SJCRH30 (cell line): ENCODE measurements around the gene DCAF4. TPM values are rescaled to one million over a fixed set of nuclear protein-coding genes. Genes with fewer than 3 reads are reported as not detected.
"Not testable (repeated sequence)": the region's sequence is repeated elsewhere in the genome, so short reads cannot be mapped to it uniquely, and the experiment has no call there.

Experiments
- DNase-seq, 2 experiments: peaks; one replicate each; pipeline ENCODE4 v3.0.0-alpha.2; 2015 to 2020
- H3K27ac ChIP-seq: fragments of 250-450 bp; sonication (Bioruptor Pico); 2 replicates; pipeline ENCODE4 v1.5.1; 2020; ENCODE audit warnings: mild to moderate bottlenecking, moderate library complexity
- H3K27me3 ChIP-seq: fragments of 250-450 bp; sonication (Bioruptor Pico); 2 replicates; pipeline ENCODE4 v1.5.1; 2020; ENCODE audit warnings: mild to moderate bottlenecking, moderate library complexity
- H3K36me3 ChIP-seq: fragments of 250-450 bp; sonication (Bioruptor Pico); 2 replicates; pipeline ENCODE4 v1.5.1; 2020; ENCODE audit warnings: mild to moderate bottlenecking, moderate library complexity
- H3K4me1 ChIP-seq: fragments of 250-450 bp; sonication (Bioruptor Pico); 2 replicates; pipeline ENCODE4 v1.5.1; 2020; ENCODE audit warnings: mild to moderate bottlenecking, moderate library complexity
- H3K4me3 ChIP-seq: fragments of 250-450 bp; sonication (Bioruptor Pico); 2 replicates; pipeline ENCODE4 v1.5.1; 2020; ENCODE audit warnings: mild to moderate bottlenecking, moderate library complexity
- H3K9me3 ChIP-seq: fragments of 250-450 bp; sonication (Bioruptor Pico); replicated peaks from 2 replicates; pipeline ENCODE4 v1.5.1; 2020; ENCODE audit warnings: mild to moderate bottlenecking, moderate library complexity
- total RNA-seq: library from RNA; depleted of rRNA; stranded (reverse); fragments of >200 nt; shearing (Covaris generic); gene quantifications from 2 replicates; pipeline ENCODE4 v1.2.3, GENCODE V29; 2014

Gene DCAF4
- total RNA-seq, 1 experiment from 2014 or later = 16.1 TPM

- peaks cover 8% of the 10 kb centered on the region; the same call in 1 of the 2 replicates for H3K36me3 ChIP-seq
- H3K9me3 ChIP-seq = no peaks in the 10 kb centered on the region
- no peaks in the 10 kb centered on the region for H3K27me3 ChIP-seq
- H3K27ac ChIP-seq = no peak overlapping the region
- DNase-seq = no peak
- H3K4me3 ChIP-seq = no peak overlapping the region
- H3K4me1 ChIP-seq = no peaks in the 10 kb centered on the region
These were observed 13.4 kb downstream of the DCAF4 start for GRCh38 chr14:72939630-72940029.

DNA sequence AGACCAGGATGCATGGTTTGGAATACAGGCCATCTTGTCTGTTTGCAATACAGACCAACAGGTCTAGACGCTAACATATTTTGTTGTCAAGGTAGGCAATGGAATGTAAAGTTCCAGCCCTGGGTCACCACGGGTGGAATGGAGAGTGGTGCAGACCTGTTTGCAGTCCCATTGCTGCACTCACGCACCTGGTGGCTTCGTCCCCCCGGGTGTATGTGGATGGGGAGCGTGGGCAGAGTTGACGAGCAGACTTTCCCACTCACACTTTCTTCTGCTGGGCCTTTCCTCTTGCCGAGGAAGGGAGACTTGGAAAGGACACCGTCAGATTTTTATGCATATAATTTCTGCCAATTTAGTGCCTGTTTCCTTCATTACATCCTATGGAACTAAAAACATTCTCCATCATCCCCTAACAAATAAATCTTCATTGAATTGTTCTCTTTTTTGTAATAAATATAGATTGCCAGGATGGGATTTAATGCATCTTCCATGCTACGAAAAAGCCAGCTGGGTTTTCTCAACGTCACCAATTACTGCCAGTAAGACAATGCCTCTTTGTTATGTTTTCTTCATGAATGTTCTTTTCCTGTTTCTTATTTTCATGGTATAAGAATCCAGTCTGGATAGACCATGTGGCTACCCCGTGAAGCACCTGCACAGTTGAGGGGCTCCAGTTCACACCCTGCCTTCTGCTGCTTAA, 15.2 kb downstream of the DCAF4 start:
- no peak for DNase-seq
- Histone ChIP-seq H3K4me3 (no peak overlapping the region), H3K27me3 (no peaks in the 10 kb centered on the region), H3K36me3 (peaks cover 8% of the 10 kb centered on the region; the same call in 1 of the 2 replicates), H3K27ac (no peak overlapping the region), H3K9me3 (no peaks in the 10 kb centered on the region), H3K4me1 (no peaks in the 10 kb centered on the region)

DNA sequence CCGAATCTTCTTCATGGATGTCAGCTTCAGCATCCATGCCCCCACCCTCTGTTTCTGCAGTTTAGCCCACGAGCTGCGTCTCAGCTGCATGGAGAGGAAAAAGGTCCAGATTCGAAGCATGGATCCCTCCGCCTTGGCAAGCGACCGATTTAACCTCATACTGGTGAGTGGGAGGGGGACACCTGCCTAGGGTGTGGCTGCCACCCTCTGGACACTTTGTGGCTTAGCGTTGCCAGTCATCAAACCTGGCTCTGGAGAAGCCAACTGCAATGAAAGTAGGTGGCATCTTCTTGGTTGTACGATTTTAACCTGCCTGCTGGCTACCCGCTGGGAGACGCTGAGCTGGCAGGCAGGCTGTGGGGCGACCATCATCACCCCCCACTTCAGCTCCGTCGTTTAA, 16.7 kb downstream of the DCAF4 start:
- Histone ChIP-seq H3K4me1 (no peaks in the 10 kb centered on the region), H3K4me3 (no peak overlapping the region), H3K27ac (no peak overlapping the region), H3K36me3 (peaks cover 8% of the 10 kb centered on the region; the same call in 1 of the 2 replicates), H3K9me3 (no peaks in the 10 kb centered on the region), H3K27me3 (no peaks in the 10 kb centered on the region)
- DNase-seq = no peak

DNA sequence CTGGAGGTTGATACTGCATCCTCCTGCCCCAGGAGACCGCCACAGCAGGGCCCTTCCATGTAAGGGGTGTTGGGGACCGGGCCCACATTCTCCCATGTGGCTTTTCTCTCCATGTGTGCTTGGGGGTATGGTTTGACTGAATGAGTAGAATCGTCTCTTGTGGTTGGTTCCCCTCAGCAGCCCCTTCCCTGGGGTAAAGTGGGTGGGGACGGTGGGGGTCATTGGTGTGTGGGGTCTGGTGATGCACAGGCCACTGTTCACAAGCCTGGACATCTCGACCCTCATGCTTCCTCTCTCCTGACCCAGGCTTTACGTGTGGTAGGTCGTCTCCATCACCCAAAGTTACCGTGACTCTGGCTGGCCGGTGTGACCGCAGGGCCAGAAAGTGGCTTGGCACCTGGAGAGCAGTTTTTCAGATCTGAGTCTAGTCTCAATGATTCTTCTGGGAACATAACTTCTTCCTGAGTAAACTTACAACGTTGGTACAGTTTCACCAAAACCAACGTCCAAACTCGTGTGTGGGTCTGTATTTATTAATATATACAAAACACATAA, 17.7 kb downstream of the DCAF4 start:
- no peaks in the 10 kb centered on the region for H3K9me3 ChIP-seq
- no peak for DNase-seq
- no peak overlapping the region for H3K27ac ChIP-seq
- H3K27me3 ChIP-seq = no peaks in the 10 kb centered on the region
- H3K4me1 ChIP-seq = no peaks in the 10 kb centered on the region
- H3K4me3 ChIP-seq = no peak overlapping the region
- H3K36me3 ChIP-seq = peaks cover 8% of the 10 kb centered on the region; the same call in 1 of the 2 replicates

DNA sequence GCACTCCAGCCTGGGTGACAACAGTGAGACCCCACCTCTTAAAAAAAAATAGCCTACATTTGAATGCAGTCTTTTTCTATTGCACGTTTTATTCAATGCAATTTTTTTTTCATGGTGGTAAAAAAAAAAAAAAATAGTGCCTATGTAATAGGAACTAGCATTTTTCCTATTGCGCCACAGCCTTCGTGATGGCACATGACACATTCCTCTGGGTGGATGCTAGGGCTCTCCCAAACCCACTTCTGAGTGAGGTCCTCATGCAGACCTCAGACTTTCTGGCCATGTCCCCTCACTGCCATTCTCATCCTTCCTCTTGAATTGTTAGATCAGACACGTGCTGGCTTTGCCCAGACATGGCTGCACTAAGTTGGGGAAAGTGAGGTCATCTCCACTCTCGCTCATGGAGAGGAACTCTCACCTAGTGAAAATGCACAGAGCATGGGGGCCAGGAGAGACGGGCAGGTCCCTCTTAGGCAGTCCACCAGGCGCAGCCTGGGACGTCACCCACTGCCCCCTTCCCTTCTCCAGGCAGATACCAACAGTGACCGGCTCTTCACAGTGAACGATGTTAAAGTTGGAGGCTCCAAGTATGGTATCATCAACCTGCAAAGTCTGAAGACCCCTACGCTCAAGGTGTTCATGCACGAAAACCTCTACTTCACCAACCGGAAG, 19.2 kb downstream of the DCAF4 start:
- H3K27ac ChIP-seq = no peak overlapping the region
- no peaks in the 10 kb centered on the region for H3K27me3 ChIP-seq
- H3K4me3 ChIP-seq = no peak overlapping the region
- H3K9me3 ChIP-seq = no peaks in the 10 kb centered on the region
- H3K4me1 ChIP-seq = no peaks in the 10 kb centered on the region
- no peak for DNase-seq
- H3K36me3 ChIP-seq = peaks cover 5% of the 10 kb centered on the region; the same call in 1 of the 2 replicates

GRCh38 chr14:72946491-72946890, 20.2 kb downstream of the DCAF4 start:
- peaks cover 5% of the 10 kb centered on the region; the same call in 1 of the 2 replicates for H3K36me3 ChIP-seq
- no peak overlapping the region for H3K27ac ChIP-seq
- H3K9me3 ChIP-seq = no peaks in the 10 kb centered on the region
- H3K27me3 ChIP-seq = no peaks in the 10 kb centered on the region
- DNase-seq = no peak
- no peaks in the 10 kb centered on the region for H3K4me1 ChIP-seq
- H3K4me3 ChIP-seq = no peak overlapping the region

DNA sequence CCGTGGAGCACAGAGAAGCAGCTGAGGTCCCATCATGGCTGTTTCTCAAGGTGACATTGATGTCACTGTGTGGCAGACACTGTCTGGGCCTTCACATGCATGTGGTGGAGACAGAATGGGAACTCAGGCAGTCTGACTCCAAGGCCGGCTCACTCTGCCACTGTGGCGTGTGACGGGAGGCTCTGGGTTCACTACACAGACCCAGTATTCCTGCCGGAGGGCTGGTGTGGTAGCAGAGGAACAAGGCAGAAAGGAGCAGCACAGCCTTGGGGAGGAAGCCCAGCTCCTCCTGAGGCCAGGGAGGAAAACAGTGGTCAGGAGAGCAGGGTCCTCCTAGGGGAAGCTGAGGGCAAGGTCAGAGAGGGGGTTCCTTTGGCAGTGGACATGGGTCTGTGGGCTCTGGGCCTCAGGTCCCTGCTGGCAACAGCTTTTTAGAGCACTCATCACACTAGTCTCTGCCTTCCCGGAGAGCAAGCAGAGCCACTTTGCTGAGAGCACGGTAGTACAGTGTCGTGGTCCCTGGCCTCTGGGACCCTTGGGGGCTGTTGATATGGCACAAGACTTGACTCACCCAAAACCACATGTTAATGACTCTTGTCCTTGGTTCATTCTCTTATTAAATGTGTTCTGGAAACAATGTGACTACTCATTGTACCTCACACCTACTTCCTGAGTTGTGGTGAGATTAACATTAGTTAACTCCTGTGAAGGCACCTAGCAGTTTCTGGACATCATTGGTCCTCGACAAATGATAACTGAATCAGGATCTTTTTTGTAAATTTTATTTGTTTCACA, 21.3 kb downstream of the DCAF4 start:
- Histone ChIP-seq H3K27me3 (no peaks in the 10 kb centered on the region), H3K27ac (no peak overlapping the region), H3K36me3 (peaks cover 4% of the 10 kb centered on the region; the same call in 1 of the 2 replicates)

GRCh38 chr14:72948481-72949138, 22.3 kb downstream of the DCAF4 start:
- Histone ChIP-seq H3K27ac (no peak overlapping the region), H3K36me3 (no peaks in the 10 kb centered on the region), H3K4me1 (no peaks in the 10 kb centered on the region), H3K9me3 (no peaks in the 10 kb centered on the region), H3K4me3 (no peak overlapping the region), H3K27me3 (no peaks in the 10 kb centered on the region)
- peak; percentile 44 to 72 for DNase-seq

More for the DNA sequence above, 21.3 kb downstream of the DCAF4 start:
- H3K4me3 ChIP-seq = no peak overlapping the region
- H3K9me3 ChIP-seq = no peaks in the 10 kb centered on the region
- DNase-seq = no peak
- no peaks in the 10 kb centered on the region for H3K4me1 ChIP-seq

DNA sequence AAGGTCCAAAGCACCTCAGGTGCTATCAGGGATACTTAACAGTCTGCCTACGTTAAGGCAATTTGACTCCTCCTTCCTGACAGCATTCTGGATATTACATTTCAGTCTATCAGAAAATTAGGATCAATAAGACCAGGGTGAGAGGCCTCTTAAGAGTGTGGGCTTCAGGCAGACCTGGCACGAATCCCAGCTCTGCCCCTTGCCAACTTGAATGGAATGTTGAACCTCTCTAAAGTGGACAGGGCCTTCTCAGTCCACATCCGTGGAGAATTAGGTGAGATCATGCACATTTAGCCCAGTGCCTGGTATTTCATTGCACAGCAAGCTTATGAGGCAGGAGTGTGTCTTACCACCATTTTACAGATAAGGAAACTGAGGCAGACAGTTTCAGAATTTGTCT, 25.9 kb downstream of the DCAF4 start:
- H3K36me3 ChIP-seq = peaks cover 3% of the 10 kb centered on the region; the same call in 1 of the 2 replicates
- H3K9me3 ChIP-seq = no peaks in the 10 kb centered on the region
- no peak overlapping the region for H3K27ac ChIP-seq
- H3K27me3 ChIP-seq = no peaks in the 10 kb centered on the region
- no peak for DNase-seq
- H3K4me1 ChIP-seq = no peaks in the 10 kb centered on the region
- no peak overlapping the region for H3K4me3 ChIP-seq

DNA sequence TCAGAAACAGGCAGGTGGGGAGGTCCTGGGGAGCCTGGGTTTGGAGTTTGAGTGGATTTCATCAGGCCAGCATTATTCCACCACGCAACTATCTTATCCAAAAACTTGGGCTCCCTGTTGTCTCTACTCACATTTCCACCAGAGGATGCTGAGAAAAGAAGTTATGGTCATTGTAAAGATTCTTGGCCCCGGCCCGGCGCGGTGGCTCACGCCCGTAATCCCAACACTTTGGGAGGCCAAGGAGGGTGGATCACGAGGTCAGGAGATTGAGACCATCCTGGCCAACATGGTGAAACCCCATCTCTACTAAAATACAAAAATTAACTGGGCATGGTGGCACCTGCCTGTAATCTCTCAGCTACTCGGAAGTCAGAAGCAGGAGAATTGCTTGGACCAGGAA, 30.5 kb downstream of the DCAF4 start:
- H3K4me1 ChIP-seq, H3K27me3 ChIP-seq, DNase-seq, H3K36me3 ChIP-seq, H3K4me3 ChIP-seq, H3K9me3 ChIP-seq, H3K27ac ChIP-seq: not testable (repeated sequence)

DNA sequence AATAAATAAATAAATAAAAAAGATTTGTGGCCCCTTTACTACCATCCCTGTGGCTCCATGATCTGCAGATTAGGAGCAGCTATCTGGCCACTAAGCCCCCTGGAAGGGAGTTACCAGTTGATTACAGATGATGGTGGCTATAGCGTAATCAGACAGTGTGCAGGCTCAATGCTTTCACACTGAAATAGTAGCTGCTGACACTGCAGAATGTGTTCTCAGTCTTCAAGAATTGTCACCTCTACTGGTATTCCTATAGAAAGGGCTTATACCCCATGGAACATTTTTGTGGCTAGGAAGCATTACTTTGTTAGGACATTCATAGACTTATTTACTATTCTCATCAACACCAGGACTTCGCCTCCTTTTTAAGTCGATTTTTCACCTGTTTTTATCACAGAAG, 30.9 kb downstream of the DCAF4 start:
- no peaks in the 10 kb centered on the region for H3K9me3 ChIP-seq
- peaks cover 6% of the 10 kb centered on the region; the same call in 1 of the 2 replicates for H3K4me1 ChIP-seq
- H3K27ac ChIP-seq = no peak overlapping the region
- peaks cover 3% of the 10 kb centered on the region for H3K36me3 ChIP-seq
- H3K4me3 ChIP-seq = no peak overlapping the region
- DNase-seq = no peak
- H3K27me3 ChIP-seq = no peaks in the 10 kb centered on the region

DNA sequence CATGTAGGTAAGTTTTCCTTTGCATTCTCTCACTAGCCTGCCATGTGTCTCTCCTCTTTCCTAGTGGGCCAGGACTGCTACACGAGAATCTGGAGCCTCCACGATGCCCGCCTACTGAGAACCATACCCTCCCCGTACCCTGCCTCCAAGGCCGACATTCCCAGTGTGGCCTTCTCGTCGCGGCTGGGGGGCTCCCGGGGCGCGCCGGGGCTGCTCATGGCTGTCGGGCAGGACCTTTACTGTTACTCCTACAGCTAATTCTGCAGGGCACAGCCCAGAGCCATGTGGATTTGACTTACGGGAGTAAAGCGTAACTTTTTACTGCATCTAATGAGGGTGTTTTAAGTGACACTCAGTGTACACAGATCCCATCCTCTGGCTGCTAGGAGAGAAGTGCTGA, 32.3 kb downstream of the DCAF4 start:
- Histone ChIP-seq H3K9me3 (no peaks in the 10 kb centered on the region), H3K27ac (no peak overlapping the region), H3K36me3 (peaks cover 3% of the 10 kb centered on the region), H3K27me3 (no peaks in the 10 kb centered on the region), H3K4me3 (no peak overlapping the region), H3K4me1 (peaks cover 6% of the 10 kb centered on the region; the same call in 1 of the 2 replicates)
- DNase-seq = no peak

GRCh38 chr14:72961016-72961415, 34.8 kb downstream of the DCAF4 start:
- not testable (repeated sequence) for DNase-seq, H3K27me3 ChIP-seq, H3K36me3 ChIP-seq, H3K4me3 ChIP-seq, H3K9me3 ChIP-seq, H3K27ac ChIP-seq, H3K4me1 ChIP-seq

DNA sequence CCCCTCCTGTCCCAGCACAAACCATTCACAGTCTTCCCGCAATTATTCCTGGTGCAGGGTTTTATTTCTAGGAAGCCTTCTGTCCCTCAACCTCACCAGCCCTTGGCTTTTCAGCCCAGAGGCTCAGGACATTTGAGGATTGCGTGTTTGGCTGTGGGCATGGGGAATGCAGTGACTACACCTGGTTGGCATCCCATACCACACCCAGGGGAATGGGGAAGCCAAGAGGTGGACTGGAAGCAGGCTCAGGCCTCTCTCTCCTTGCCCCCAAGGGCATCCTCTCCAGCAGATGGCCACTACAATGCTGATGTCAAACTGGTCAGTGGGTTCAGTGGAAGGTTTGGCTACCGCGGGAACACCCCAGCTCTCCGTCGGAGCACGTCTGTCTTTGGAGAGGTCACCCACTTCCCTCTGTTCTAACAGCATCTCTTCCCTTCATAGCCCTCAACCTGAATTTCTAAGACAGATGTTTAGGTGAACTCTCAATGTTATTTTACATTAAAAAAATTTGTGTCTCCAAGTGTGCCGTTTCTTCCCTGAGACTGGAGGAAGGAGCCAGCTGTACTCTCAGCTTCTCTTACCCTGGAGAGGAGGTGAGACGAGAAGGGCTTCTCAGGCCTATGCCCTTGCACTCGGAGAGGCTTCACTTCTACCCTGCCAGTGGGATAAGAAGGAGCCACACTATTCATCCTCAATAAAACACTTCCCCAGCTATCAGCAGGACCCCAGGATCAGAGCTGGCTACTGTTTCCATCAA, 35.5 kb downstream of the DCAF4 start:
- H3K36me3 ChIP-seq = no peaks in the 10 kb centered on the region; the same call in 1 of the 2 replicates
- no peaks in the 10 kb centered on the region for H3K27me3 ChIP-seq
- peaks cover 6% of the 10 kb centered on the region; the same call in 1 of the 2 replicates for H3K4me1 ChIP-seq
- peak overlapping the region; percentile 12; the same call in 1 of the 2 replicates for H3K27ac ChIP-seq
- DNase-seq = peak; percentile 34 to 50
- H3K9me3 ChIP-seq = no peaks in the 10 kb centered on the region
- no peak overlapping the region for H3K4me3 ChIP-seq
